Measurements from ENCODE around the gene DOK7. TPM values are rescaled to one million over a fixed set of nuclear protein-coding genes. Genes with fewer than 3 reads are reported as not detected.

Gene DOK7
- polyA plus RNA-seq, 1 donor (not counting 4 experiments of a cell fraction or from before 2014, with no cell fraction given): 0.13 TPM

GRCh38 chr4:3520796-3521600 is 57.9 kb downstream of the DOK7 start:
- Histone ChIP-seq H3K4me3 (ENCODE audit: control insufficient read depth in 2 of 3, extremely low read depth in 1 of 3, insufficient read depth in 2 of 3, low read depth in 1 of 3, low read length in 3 of 3) (no peak overlapping the region), H3K27me3 (ENCODE audit: control insufficient read depth, extremely low read depth, insufficient read depth, low read length) (no peaks in the 10 kb centered on the region), H3K9me3 (ENCODE audit: control insufficient read depth, low read depth, low read length) (no peaks in the 10 kb centered on the region), H3K27ac (ENCODE audit: control insufficient read depth, insufficient read depth, low read length) (no peak overlapping the region), H3K9ac (ENCODE audit: control insufficient read depth, extremely low read depth, insufficient read depth, low read length) (no peak overlapping the region), H3K4me1 (ENCODE audit: control insufficient read depth, extremely low read depth, insufficient read depth, low read length) (no peaks in the 10 kb centered on the region), H4K20me1 (ENCODE audit: control insufficient read depth, extremely low read depth, insufficient read depth, low read length) (no peaks in the 10 kb centered on the region), H3K36me3 (ENCODE audit: control insufficient read depth in 2 of 2, extremely low read depth in 1 of 2, insufficient read depth in 2 of 2, low read length in 2 of 2) (peaks cover 36 to 40% of the 10 kb centered on the region in 2 experiments), H3K4me2 (ENCODE audit: control insufficient read depth, extremely low read depth, insufficient read depth, low read depth, low read length) (no peak overlapping the region), H2AFZ (ENCODE audit: control insufficient read depth, low read length) (no peak overlapping the region), H3K79me2 (ENCODE audit: control insufficient read depth, insufficient read depth, low read length) (peaks cover 3% of the 10 kb centered on the region), H3K9me1 (ENCODE audit: control insufficient read depth, extremely low read depth, insufficient read depth, low read length) (no peaks in the 10 kb centered on the region)
- DNase-seq (ENCODE audit: low read depth, low spot score) (no peak), FAIRE-seq (no peak)
- dilution Hi-C loops (cut with MboI; ENCODE audit: extremely low pct_ligation_motif_present, low sequenced_read_pairs): no loop called here
- TF ChIP-seq EZH2 (IDR thresholded peaks at IDR 0.05; ENCODE audit: low read length): no peak
- TF ChIP-seq CTCF (optimal IDR thresholded peaks at IDR 0.05 in 1 of 3, IDR thresholded peaks at IDR 0.05 in 1 of 3, conservative IDR thresholded peaks at IDR 0.05 in 1 of 3; ENCODE audit: extremely low read depth in 1 of 3, insufficient read depth in 2 of 3, low read length in 3 of 3): no peak

- Histone ChIP-seq H3K4me3 (ENCODE audit: control insufficient read depth in 2 of 3, extremely low read depth in 1 of 3, insufficient read depth in 2 of 3, low read depth in 1 of 3, low read length in 3 of 3) (no peak overlapping the region), H3K9ac (ENCODE audit: control insufficient read depth, extremely low read depth, insufficient read depth, low read length) (no peak overlapping the region), H3K4me2 (ENCODE audit: control insufficient read depth, extremely low read depth, insufficient read depth, low read depth, low read length) (no peak overlapping the region), H3K79me2 (ENCODE audit: control insufficient read depth, insufficient read depth, low read length) (peaks cover 6% of the 10 kb centered on the region), H3K9me3 (ENCODE audit: control insufficient read depth, low read depth, low read length) (no peaks in the 10 kb centered on the region), H3K36me3 (ENCODE audit: control insufficient read depth in 2 of 2, extremely low read depth in 1 of 2, insufficient read depth in 2 of 2, low read length in 2 of 2) (peaks cover 28 to 40% of the 10 kb centered on the region in 2 experiments), H3K27me3 (ENCODE audit: control insufficient read depth, extremely low read depth, insufficient read depth, low read length) (no peaks in the 10 kb centered on the region), H3K9me1 (ENCODE audit: control insufficient read depth, extremely low read depth, insufficient read depth, low read length) (no peaks in the 10 kb centered on the region), H2AFZ (ENCODE audit: control insufficient read depth, low read length) (no peak overlapping the region), H3K27ac (ENCODE audit: control insufficient read depth, insufficient read depth, low read length) (no peak overlapping the region), H3K4me1 (ENCODE audit: control insufficient read depth, extremely low read depth, insufficient read depth, low read length) (no peaks in the 10 kb centered on the region), H4K20me1 (ENCODE audit: control insufficient read depth, extremely low read depth, insufficient read depth, low read length) (no peaks in the 10 kb centered on the region)
- FAIRE-seq (no peak), DNase-seq (ENCODE audit: low read depth, low spot score) (no peak)
- TF ChIP-seq CTCF (optimal IDR thresholded peaks at IDR 0.05 in 1 of 3, IDR thresholded peaks at IDR 0.05 in 1 of 3, conservative IDR thresholded peaks at IDR 0.05 in 1 of 3; ENCODE audit: extremely low read depth in 1 of 3, insufficient read depth in 2 of 3, low read length in 3 of 3): no peak
- no peak for TF ChIP-seq EZH2 (IDR thresholded peaks at IDR 0.05; ENCODE audit: low read length)
- dilution Hi-C loops (cut with MboI; ENCODE audit: extremely low pct_ligation_motif_present, low sequenced_read_pairs): no loop called here
Measured at GRCh38 chr4:3521621-3522325, 58.7 kb downstream of the DOK7 start.
